ENCODE results near the gene IL22RA2. TPM values are rescaled to one million over a fixed set of nuclear protein-coding genes. Genes with fewer than 3 reads are reported as not detected.
"Not testable (repeated sequence)": the region's sequence is repeated elsewhere in the genome, so short reads cannot be mapped to it uniquely, and the experiment has no call there.

The IL22RA2 gene
- total RNA-seq, 1 donor: under 0.01 TPM

DNA sequence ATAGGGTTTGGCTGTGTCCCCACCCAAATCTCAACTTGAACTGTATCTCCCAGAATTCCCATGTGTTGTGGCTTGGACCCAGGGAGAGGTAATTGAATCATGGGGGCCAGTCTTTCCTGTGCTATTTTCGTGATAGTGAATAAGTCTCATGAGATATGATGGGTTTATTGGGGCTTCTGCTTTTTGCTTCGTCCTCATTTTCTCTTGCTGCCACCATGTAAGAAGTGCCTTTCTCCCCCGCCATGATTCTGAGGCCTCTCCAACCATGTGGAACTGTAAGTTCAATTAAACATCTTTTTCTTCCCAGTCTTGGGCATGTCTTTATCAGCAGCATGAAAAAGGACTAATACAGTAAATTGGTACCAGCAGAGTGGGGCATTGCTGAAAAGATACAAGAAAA lies 34.0 kb upstream of the IL22RA2 start:
- peaks cover 31% of the 10 kb centered on the region for H3K4me1 ChIP-seq (ENCODE audit: insufficient read depth, low read length)
- H3K4me3 ChIP-seq (ENCODE audit: low read length); H3K27me3 ChIP-seq (ENCODE audit: insufficient read depth, low read length); H3K9me3 ChIP-seq (ENCODE audit: low read depth, low read length): not testable (repeated sequence)

DNA sequence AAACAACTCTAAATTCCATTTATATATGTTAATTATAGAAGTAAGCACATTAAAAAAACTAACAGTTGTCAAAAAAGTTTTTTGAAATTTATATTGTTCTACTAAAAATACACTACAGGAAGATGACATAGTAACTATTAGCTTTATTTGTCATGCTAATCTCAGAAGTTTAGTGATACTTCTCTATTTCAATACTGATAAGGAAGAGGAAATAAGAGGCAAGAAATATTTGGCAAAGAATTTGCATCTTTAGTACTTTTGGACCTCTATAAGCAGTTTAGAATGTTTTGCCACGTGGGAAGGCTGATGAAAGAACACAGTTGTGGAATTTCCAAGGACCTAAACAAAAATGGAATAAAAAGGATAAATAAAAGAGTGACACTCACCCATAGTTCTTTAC lies 33.1 kb upstream of the IL22RA2 start:
- Histone ChIP-seq H3K4me3 (ENCODE audit: low read length) (no peak overlapping the region), H3K27me3 (ENCODE audit: insufficient read depth, low read length) (no peaks in the 10 kb centered on the region), H3K4me1 (ENCODE audit: insufficient read depth, low read length) (peaks cover 22% of the 10 kb centered on the region), H3K9me3 (ENCODE audit: low read depth, low read length) (no peaks in the 10 kb centered on the region)

GRCh38 chr6:137203256-137203655 lies 29.8 kb upstream of the IL22RA2 start:
- Histone ChIP-seq H3K27me3 (ENCODE audit: insufficient read depth, low read length) (no peaks in the 10 kb centered on the region), H3K4me3 (ENCODE audit: low read length) (no peak overlapping the region), H3K9me3 (ENCODE audit: low read depth, low read length) (no peaks in the 10 kb centered on the region), H3K4me1 (ENCODE audit: insufficient read depth, low read length) (peaks cover 8% of the 10 kb centered on the region)

DNA sequence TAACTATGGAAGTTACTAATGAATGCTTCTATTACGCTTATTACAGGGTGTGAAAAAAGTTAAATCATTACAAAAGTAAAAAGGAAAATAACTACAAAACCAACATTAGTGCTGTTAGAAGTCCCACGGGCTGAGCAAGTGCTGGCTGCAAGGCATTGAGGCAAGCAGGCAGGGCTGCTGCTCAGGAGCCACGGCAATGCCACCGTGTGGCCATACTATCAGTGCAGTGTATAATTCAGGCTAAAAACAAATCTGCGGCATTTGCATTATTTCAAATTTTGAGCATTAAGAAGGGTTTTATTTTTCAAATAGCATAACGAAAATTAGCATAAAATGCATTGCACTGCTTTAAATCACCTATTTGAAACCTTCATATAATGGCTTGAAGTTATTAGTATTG lies 28.6 kb upstream of the IL22RA2 start:
- H3K4me3 ChIP-seq (ENCODE audit: low read length): no peak overlapping the region
- no peaks in the 10 kb centered on the region for H3K27me3 ChIP-seq (ENCODE audit: insufficient read depth, low read length)

GRCh38 chr6:137201006-137201405 lies 27.6 kb upstream of the IL22RA2 start:
- Histone ChIP-seq H3K9me3 (ENCODE audit: low read depth, low read length) (no peaks in the 10 kb centered on the region), H3K27me3 (ENCODE audit: insufficient read depth, low read length) (no peaks in the 10 kb centered on the region), H3K4me3 (ENCODE audit: low read length) (no peak overlapping the region), H3K4me1 (ENCODE audit: insufficient read depth, low read length) (peaks cover 4% of the 10 kb centered on the region)

More for the DNA sequence above, 28.6 kb upstream of the IL22RA2 start:
- Histone ChIP-seq H3K4me1 (ENCODE audit: insufficient read depth, low read length) (peaks cover 8% of the 10 kb centered on the region), H3K9me3 (ENCODE audit: low read depth, low read length) (no peaks in the 10 kb centered on the region)

GRCh38 chr6:137200288-137200687 lies 26.8 kb upstream of the IL22RA2 start:
- no peaks in the 10 kb centered on the region for H3K27me3 ChIP-seq (ENCODE audit: insufficient read depth, low read length)
- no peaks in the 10 kb centered on the region for H3K4me1 ChIP-seq (ENCODE audit: insufficient read depth, low read length)
- H3K4me3 ChIP-seq (ENCODE audit: low read length): no peak overlapping the region
- no peaks in the 10 kb centered on the region for H3K9me3 ChIP-seq (ENCODE audit: low read depth, low read length)

GRCh38 chr6:137197684-137198645 lies 24.5 kb upstream of the IL22RA2 start:
- Histone ChIP-seq H3K9me3 (ENCODE audit: low read depth, low read length) (no peaks in the 10 kb centered on the region), H3K4me1 (ENCODE audit: insufficient read depth, low read length) (no peaks in the 10 kb centered on the region), H3K27me3 (ENCODE audit: insufficient read depth, low read length) (no peaks in the 10 kb centered on the region), H3K4me3 (ENCODE audit: low read length) (no peak overlapping the region)

- Histone ChIP-seq H3K4me3 (ENCODE audit: low read length) (no peak overlapping the region), H3K27me3 (ENCODE audit: insufficient read depth, low read length) (no peaks in the 10 kb centered on the region), H3K4me1 (ENCODE audit: insufficient read depth, low read length) (no peaks in the 10 kb centered on the region), H3K9me3 (ENCODE audit: low read depth, low read length) (peaks cover 14% of the 10 kb centered on the region)
Measured at GRCh38 chr6:137193256-137194070, 20.0 kb upstream of the IL22RA2 start.

DNA sequence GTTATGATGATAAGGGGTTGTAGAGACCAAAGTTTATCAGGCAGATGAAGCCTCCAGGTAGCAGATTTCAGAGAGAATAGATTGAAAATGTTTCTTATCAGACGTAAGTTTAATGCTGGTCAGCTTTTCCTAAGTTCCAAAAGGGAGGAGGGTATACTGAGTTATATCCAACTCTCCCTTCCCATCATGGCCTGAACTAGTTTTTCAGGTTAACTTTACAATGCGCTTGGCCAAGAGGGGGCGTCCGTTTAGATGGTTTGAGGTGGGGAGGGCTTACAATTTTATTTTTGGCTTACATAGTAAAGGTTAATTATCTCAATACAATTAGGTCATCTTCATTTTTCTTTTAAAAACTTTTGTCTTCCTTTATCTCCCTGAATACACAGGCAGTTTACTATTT lies 19.4 kb upstream of the IL22RA2 start:
- H3K9me3 ChIP-seq (ENCODE audit: low read depth, low read length): peaks cover 21% of the 10 kb centered on the region
- H3K4me3 ChIP-seq (ENCODE audit: low read length): no peak overlapping the region
- no peaks in the 10 kb centered on the region for H3K27me3 ChIP-seq (ENCODE audit: insufficient read depth, low read length)
- no peaks in the 10 kb centered on the region for H3K4me1 ChIP-seq (ENCODE audit: insufficient read depth, low read length)

DNA sequence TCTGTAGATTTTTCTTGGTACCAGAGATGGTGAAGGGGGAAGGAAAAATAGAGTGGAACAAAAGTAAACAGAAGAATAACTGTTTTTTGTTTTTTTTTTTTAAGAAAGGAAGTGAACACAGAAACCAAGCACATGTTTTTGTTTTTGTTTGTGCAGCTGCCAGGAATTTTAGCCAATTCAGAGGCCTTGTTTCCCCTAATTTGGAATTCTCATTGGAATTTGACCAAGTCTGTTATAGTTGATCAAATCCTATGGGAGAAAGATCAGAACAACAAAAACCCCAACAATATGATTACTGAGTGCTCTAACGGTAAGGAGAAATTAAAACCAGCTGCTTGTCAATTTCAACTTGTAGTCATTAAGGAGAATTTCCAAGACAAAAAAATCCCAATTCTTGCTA lies 18.2 kb upstream of the IL22RA2 start:
- no peak overlapping the region for H3K4me3 ChIP-seq (ENCODE audit: low read length)

GRCh38 chr6:137191236-137191635 lies 17.8 kb upstream of the IL22RA2 start:
- H3K4me1 ChIP-seq (ENCODE audit: insufficient read depth, low read length): no peaks in the 10 kb centered on the region
- no peak overlapping the region for H3K4me3 ChIP-seq (ENCODE audit: low read length)
- peaks cover 23% of the 10 kb centered on the region for H3K9me3 ChIP-seq (ENCODE audit: low read depth, low read length)

More for the DNA sequence above, 18.2 kb upstream of the IL22RA2 start:
- H3K4me1 ChIP-seq (ENCODE audit: insufficient read depth, low read length): no peaks in the 10 kb centered on the region
- no peaks in the 10 kb centered on the region for H3K27me3 ChIP-seq (ENCODE audit: insufficient read depth, low read length)
- H3K9me3 ChIP-seq (ENCODE audit: low read depth, low read length): peaks cover 23% of the 10 kb centered on the region

DNA sequence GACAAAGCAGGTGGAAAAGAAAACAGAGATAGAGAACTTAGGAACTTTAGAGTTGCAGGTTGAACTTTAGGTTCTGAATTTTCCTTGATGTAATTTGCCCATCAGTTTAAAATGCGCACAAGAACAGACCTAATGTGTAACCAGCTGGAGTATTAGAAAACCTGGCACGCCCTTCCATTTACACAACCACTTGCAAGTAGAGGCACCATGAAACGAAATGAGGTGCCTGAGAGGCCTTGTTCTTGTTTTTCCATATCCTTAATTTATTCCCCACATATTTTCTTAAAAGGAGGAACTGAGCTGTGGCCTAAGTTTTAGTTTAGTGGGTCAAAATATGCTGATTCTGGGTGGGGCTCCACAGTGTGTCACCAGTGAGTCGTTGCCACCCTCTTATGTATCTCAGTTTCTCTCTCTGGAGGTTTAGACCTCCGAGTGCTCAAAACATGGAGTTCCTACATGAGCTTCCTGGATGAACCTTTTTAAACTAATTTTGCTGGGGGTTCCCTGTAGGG lies 17.2 kb upstream of the IL22RA2 start:
- H3K27me3 ChIP-seq (ENCODE audit: insufficient read depth, low read length): no peaks in the 10 kb centered on the region
- no peak overlapping the region for H3K4me3 ChIP-seq (ENCODE audit: low read length)
- H3K4me1 ChIP-seq (ENCODE audit: insufficient read depth, low read length): no peaks in the 10 kb centered on the region
- H3K9me3 ChIP-seq (ENCODE audit: low read depth, low read length): peaks cover 23% of the 10 kb centered on the region

More at GRCh38 chr6:137191236-137191635, 17.8 kb upstream of the IL22RA2 start:
- H3K27me3 ChIP-seq (ENCODE audit: insufficient read depth, low read length): no peaks in the 10 kb centered on the region

DNA sequence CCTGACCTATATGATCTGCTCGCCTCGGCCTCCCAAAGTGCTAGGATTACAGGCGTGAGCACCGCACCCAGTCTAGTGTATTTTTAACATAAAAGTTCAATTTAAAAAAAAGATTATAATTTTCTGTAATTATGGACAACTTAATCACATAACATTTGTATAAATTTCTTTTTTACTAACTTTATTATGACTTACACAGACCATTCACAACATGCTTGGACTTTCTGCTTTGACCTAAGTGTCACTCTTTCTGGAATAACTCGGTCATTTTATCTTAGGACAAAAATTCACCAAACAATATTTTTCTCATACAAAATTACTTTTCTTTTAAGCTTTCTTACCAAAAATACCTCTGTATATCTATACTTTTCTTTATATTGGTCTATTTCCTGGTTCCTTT lies 15.4 kb upstream of the IL22RA2 start:
- H3K9me3 ChIP-seq (ENCODE audit: low read depth, low read length): peaks cover 34% of the 10 kb centered on the region
- no peak overlapping the region for H3K4me3 ChIP-seq (ENCODE audit: low read length)
- no peaks in the 10 kb centered on the region for H3K4me1 ChIP-seq (ENCODE audit: insufficient read depth, low read length)
- H3K27me3 ChIP-seq (ENCODE audit: insufficient read depth, low read length): no peaks in the 10 kb centered on the region

- Histone ChIP-seq H3K4me1 (ENCODE audit: insufficient read depth, low read length) (no peaks in the 10 kb centered on the region), H3K27me3 (ENCODE audit: insufficient read depth, low read length) (no peaks in the 10 kb centered on the region), H3K4me3 (ENCODE audit: low read length) (no peak overlapping the region), H3K9me3 (ENCODE audit: low read depth, low read length) (peaks cover 59% of the 10 kb centered on the region)
Measured at GRCh38 chr6:137185290-137185689, 11.8 kb upstream of the IL22RA2 start.

DNA sequence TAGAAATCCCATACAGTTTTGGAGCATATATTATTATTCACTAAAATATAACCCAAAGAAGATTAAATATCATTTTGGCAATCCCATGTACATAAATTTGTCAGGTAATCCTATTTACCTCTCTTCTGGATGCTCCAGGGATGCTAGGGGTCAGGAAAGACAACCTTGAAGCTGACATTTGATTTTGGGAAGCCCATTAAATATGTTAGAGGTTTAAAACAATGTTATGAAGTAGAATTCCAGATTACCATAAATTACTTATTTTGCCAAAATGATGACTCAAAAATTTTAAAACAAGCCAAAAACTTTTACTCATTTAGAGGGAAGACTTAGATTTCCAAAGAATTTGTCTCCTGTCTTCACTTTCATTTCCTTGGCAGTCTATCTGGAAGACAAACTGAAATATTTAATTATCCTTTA lies 9.2 kb upstream of the IL22RA2 start:
- Histone ChIP-seq H3K4me3 (ENCODE audit: low read length) (no peak overlapping the region), H3K9me3 (ENCODE audit: low read depth, low read length) (peaks cover 36% of the 10 kb centered on the region), H3K27me3 (ENCODE audit: insufficient read depth, low read length) (no peaks in the 10 kb centered on the region), H3K4me1 (ENCODE audit: insufficient read depth, low read length) (no peaks in the 10 kb centered on the region)
